GM18526 (cell line): ENCODE results near the gene FMNL3.
"Not testable (repeated sequence)": the region's sequence is repeated elsewhere in the genome, so short reads cannot be mapped to it uniquely, and the experiment has no call there.

Experiments
- POLR2A ChIP-seq: IDR thresholded peaks from 3 replicates; pipeline ENCODE4 v1.6.1; 2011; ENCODE audit not compliant: insufficient read length; ENCODE audit errors: extremely low read depth

The FMNL3 gene

DNA sequence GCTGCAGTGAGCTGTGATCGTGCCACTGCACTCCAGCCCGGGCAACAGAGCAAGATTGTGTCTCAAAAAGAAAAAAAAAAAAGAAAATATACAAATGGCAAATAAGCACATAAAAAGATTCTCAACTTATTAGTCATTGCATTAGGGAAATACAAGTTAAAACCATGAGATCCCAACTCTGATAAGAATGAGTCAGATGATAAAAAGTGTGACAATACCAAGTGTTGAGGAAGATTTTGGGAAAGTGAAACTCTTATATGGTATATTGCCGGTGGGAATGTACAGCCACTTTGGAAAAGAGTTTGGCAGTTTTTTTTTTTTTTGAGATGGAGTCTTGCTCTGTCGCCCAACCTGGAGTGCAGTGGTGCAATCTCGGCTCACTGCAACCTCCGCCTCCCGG lies 91.5 kb downstream of the FMNL3 start:
- no peak for TF ChIP-seq POLR2A

DNA sequence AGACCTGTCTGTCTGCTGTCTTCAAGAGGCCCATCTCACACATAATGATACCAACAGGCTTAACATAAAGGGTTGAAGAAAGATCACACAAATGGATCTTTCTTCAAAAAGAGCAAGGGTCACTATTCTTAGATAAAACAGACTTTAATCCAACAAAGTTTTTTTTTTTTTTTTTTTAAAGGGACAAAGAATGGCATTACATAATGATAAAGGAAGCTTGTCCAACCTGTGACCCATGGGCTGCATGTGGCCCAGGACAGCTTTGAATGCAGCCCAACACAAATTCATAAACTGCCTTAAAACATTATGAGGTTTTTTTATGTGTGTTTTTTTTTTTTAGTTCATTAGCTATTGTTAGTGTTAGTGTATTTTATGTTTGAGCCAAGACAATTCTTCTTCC lies 95.0 kb downstream of the FMNL3 start:
- no peak for TF ChIP-seq POLR2A

GRCh38 chr12:49609875-49610154 lies 97.4 kb downstream of the FMNL3 start:
- TF ChIP-seq POLR2A = no peak

GRCh38 chr12:49609059-49609874 lies 97.9 kb downstream of the FMNL3 start:
- TF ChIP-seq POLR2A = no peak

GRCh38 chr12:49605539-49605938 lies 101.7 kb downstream of the FMNL3 start, which contains the start of gene FAM186B:
Gene FAM186B (minus strand): TSS chr12:49605639. CDS start chr12:49605477, 162 bp downstream.
- not testable (repeated sequence) for TF ChIP-seq POLR2A

- no peak for TF ChIP-seq POLR2A
Observed at GRCh38 chr12:49604856-49605255, 102.3 kb downstream of the FMNL3 start.

DNA sequence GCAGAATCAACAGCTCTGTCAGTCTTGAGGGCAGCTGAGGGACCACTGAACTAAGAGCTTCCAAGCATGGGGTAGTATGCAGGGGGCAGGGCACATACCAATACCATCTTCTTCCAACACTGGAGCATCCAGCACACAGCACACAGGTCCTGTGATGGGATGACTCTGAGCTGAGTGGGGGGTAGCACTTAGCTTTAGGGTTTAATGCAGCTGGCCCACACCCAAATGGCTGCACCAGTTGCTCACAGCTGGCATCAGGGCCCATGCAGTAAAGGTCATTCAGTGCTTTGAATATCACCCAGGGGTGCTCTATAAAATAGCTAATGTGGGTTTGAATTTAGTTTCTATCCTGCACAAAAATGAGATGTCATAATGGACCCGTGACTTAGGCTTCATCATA lies 103.5 kb downstream of the FMNL3 start:
- TF ChIP-seq POLR2A = no peak

DNA sequence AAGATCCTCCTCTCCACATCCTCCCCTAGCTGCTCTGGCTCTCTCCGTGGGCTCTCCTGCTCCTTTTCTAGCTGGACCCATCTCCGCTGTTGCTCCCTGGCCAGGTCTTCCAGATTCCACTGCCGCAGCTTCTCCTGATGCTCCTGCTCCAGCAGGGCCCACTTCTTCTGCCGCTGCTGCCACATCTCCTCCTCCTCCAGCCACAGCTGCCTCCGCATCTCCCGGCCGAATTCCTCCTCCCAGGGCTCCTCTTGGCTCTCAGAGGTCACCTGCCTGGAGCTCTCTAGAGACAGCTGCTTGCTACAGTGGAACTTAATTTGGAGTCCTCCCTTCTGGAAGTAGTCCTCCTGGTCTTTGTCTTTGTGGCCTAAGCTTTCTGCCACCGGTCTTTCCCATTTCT lies 107.2 kb downstream of the FMNL3 start:
- TF ChIP-seq POLR2A = no peak

DNA sequence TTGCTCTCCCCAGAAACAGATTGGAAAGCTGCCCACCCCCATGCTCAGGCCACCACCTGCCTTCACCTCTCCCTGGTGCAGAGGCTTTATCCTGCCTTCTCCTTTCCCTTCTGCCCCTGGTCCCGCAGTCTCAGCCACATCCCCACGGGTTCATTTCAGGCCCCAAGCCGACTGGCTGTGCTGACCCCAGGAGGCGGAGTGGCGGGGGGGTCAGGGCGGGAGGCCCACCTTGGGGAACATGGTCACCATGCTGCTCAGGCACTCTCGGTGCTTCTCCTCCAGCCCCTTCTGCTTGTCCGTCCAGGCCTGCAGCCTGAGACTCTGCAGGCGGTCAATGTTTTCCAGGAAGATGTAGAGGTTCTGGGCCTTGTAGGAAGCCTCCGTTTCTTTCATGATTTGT lies 108.7 kb downstream of the FMNL3 start:
- TF ChIP-seq POLR2A = no peak

- TF ChIP-seq POLR2A = no peak
Observed at GRCh38 chr12:49588721-49589516, 118.3 kb downstream of the FMNL3 start.

GRCh38 chr12:49588281-49588680 lies 118.9 kb downstream of the FMNL3 start:
- no peak for TF ChIP-seq POLR2A

DNA sequence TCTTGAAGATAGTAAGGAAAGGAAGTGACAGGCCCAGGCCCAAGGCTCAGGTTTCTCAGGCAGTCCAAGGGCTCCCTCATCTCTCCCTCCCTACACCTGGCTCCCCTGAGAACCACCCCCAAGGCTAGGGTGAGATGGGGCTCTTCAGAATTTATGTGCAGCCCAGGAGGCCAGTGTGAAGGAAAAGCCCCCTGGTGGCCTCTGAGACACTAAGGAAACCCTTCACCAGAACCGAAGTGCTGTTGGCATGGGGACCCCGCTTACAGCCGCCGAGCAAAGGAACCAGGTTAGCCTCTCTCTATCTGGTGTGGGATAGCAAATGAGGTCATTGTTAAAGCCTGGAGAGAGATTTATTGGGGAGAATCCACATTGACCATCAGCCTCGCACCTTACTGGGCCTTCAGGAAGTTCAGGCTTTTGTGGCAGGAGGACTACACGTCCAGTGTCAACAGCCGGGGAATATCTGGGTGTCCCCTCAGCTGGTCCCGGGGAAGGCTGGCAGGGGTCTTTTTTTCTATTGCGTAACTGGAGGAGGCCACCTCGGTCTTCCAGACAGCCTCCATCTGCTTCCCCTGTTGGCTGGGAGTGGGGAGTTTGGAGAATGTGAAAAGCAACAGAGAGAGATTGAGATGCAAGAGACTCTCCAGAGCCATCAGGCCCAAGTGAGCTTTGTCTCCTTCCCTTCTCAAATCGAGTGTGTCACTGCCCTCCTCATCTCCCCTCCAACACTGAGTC lies 119.9 kb downstream of the FMNL3 start:
- TF ChIP-seq POLR2A = no peak
